ENCODE measurements around the gene USP5.
A peak's percentile ranks its signal among the peaks of the same experiment; 100 is the strongest.

The USP5 gene

DNA sequence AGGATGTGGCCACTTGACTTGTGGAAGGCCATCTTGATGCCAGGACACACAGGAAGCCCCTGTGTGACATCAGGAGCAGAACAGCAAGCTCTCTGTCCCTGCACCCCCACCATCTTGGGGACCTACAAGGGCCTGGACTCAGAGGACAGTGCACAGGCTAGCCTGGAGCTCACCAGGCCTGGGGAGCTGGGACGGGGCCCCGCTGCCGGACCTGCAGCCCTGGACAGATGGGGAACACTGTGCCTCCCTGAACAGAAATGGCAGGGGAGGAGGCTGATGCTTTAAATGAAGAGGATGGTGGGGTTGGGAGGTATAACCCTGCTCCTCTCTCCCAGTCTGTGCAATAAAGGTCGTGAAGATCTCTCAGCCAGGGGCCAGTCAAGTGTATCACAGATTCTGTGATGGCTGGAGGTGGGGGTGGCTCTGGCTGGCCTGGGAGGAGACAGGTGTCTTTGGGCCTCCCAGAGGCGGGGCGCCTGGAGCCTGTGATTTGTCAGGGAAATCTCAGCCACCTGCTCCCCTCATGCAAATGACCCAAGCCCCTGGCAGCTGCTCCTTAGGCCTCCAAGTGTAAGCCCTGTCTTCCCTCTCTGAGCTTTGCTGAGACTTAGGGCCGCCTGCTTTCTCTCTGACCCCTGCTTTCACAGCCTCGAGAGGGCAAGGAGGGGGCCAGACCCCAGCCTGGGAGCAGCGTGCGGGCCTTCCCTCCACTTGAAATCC lies 12.3 kb upstream of the USP5 start:
- H3K4me3 ChIP-seq, result no peak overlapping the region
- H3K27ac ChIP-seq, result no peak overlapping the region

DNA sequence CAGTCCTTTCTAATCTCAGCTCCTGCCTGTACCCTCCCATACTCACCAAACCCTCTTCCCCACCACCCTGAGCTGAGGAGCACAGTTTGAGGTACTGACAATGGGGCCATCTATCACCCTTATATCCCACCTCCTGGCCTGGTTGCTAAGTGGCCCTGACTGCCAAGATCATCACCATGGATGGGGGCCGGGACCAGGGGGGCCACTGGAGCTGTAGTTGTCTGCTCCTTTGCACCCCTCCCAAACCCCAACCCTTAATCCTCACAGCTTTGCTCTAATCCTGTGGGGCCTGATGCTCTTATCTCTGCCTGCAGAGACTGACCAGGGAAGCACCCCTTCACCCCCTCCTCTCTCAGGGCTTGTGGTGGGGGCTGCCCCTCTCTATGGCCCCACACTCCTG lies 11.6 kb upstream of the USP5 start:
- Histone ChIP-seq H3K4me3 (no peak overlapping the region), H3K27ac (no peak overlapping the region)

DNA sequence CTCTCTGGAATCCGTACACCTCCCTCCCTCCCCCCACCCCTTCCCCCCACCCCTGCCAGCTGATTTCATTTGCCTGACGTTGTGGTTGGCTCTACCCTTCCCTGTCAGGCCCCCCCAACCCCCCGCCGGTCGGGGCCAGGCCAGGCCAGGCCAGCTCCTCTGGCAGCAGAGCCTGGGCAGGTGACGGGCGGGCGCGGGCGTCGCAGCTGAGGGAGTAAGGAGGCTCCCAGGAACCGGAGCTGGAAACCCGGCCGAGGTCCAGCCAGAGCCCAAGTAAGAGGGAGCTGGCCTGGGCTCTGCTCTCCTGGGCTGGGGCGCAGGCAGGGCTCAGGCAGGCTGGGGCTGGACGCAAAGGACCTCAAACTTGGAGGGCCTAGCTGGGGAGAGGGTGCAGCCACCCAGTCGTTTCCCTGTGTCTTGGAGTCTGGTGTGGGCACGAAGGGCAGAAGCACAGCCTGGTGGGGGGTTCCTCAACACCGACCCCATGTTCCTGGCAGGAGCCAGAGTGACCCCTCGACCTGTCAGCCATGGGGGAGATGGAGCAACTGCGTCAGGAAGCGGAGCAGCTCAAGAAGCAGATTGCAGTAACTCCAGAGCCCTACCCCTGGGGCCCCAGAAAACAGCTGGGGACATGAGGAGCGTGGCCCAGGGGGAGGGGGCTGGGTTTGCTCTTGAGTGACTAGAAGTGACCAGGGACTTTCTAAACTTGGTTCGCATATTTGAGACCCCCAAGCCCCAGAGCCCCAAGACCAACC lies 11.0 kb upstream of the USP5 start, which contains the start of gene GNB3:
GNB3 (plus strand) TSS at position 165 of the 755 bp plus-strand sequence; CDS start at position 528, 363 bp downstream.
- Histone ChIP-seq H3K4me3 (no peak within 1 kb of the TSS), H3K27ac (no peak within 1 kb of the TSS)

DNA sequence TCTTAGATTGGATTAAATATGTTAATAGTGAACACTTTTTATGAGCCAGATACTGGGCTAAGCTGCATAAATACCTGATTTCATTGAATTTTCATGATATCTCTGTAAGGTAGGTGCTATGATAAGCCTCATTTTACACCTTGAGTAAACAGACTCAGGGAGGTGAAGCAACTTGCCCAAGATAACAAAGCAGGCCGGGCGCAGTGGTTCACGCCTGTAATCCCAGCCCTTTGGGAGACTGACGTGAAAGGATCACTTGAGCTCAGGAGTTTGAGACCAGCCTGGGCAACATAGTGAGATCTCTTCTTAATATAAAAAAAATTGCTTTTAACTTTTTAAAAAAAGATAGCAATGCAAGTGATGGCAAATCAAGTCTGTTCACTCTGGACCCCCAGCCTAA lies 9.9 kb upstream of the USP5 start:
- Histone ChIP-seq H3K27ac (no peak overlapping the region), H3K4me3 (no peak overlapping the region)

DNA sequence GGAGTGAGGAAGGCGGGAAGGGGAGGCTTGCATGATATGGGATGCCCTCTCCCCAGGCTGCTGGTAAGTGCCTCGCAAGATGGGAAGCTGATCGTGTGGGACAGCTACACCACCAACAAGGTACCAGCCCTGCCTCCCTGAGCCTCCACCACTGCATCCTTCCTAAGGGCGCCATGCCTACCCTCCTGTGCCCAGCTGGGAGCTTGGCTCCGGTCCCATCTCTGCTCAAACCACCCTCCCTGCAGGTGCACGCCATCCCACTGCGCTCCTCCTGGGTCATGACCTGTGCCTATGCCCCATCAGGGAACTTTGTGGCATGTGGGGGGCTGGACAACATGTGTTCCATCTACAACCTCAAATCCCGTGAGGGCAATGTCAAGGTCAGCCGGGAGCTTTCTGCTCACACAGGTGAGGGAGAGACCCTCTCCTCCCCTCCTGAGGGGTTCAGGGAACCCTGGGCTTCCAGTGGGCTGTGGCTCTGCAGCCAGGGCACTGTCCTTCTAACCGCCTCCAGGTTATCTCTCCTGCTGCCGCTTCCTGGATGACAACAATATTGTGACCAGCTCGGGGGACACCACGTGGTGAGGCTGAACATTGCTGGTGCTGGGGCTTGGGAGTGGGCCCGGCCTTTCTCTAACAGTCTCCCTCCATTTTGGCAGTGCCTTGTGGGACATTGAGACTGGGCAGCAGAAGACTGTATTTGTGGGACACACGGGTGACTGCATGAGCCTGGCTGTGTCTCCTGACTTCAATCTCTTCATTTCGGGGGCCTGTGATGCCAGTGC lies 8.6 kb upstream of the USP5 start:
- no peak overlapping the region for H3K27ac ChIP-seq

DNA sequence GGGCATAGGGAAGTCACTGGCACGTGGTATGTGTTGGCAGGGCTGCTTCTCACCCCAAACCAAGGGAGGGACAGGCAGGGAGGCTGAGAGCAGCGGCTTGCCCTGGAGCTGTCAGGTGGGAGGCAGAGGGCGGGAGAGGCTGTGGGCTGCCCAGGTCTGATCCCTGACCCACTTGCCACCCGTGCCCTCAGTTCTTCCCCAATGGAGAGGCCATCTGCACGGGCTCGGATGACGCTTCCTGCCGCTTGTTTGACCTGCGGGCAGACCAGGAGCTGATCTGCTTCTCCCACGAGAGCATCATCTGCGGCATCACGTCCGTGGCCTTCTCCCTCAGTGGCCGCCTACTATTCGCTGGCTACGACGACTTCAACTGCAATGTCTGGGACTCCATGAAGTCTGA lies 6.6 kb upstream of the USP5 start:
- H3K4me3 ChIP-seq, result no peak overlapping the region
- no peak overlapping the region for H3K27ac ChIP-seq

More for the DNA sequence above, 8.6 kb upstream of the USP5 start:
- H3K4me3 ChIP-seq, result no peak overlapping the region

DNA sequence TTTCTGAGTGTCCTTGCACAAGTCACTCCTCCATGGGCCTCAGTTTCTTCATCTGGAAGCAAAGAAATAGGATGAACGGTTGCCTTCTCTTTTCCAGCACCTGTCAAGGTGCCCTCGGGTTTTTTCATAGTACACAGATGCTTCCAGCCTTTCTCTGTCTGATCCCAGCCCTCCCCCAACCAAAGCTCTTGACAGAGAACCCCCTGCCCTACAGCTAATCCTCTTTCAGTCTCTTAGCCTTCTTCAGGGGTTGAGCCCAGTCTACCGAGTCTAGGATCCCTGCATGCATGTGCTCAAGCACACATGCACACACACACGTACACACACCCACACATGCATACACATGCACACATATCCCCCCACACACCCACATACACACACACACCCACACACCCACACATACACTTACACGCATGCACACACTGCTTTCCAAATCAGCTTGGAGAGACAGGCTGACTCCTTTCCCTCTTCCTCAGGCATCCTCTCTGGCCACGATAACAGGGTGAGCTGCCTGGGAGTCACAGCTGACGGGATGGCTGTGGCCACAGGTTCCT lies 5.6 kb upstream of the USP5 start:
- H3K27ac ChIP-seq, result no peak overlapping the region
- H3K4me3 ChIP-seq, result no peak overlapping the region

DNA sequence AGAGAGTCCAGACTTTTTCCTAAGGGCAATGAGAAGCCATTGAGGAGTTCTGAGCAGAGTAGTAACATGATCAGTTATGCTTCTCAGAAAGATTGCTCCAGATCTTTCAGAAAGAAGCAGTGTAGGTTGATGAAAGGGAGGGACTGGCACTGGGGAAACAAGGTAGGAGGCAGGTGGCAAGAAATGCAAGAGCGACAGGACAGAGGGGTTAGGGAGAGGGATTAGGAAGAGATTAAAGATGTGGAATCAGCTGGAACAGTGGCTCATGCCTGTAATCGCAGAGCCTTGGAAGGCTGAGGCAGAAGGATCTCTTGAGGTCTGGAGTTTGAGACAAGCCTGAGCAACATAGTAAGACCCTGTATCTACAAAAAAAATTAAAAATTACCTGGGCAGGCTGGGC lies 4.3 kb upstream of the USP5 start:
- no peak overlapping the region for H3K4me3 ChIP-seq
- H3K27ac ChIP-seq, result peak overlapping the region in 1 of 21 experiments; percentile 30

DNA sequence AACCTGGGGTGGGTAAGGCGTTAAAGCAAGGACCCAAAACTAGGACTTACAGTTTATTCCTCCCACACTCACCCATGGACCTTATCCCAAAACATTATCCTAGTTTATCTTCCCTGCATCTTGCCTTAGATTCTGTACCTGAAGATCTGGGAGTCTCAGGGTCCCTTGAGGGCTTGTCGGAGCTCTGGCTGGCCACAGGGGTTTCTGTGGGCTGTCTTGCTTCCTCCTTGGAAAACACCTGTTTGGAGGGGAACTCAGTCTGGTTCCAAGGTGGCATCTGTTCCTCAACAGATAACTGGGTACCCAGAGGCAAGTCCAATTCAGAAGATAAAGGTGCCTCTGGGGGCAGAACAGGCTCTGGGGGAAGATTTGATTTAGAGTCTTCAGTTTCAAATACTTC lies 2.5 kb upstream of the USP5 start:
- no peak overlapping the region for H3K4me3 ChIP-seq

DNA sequence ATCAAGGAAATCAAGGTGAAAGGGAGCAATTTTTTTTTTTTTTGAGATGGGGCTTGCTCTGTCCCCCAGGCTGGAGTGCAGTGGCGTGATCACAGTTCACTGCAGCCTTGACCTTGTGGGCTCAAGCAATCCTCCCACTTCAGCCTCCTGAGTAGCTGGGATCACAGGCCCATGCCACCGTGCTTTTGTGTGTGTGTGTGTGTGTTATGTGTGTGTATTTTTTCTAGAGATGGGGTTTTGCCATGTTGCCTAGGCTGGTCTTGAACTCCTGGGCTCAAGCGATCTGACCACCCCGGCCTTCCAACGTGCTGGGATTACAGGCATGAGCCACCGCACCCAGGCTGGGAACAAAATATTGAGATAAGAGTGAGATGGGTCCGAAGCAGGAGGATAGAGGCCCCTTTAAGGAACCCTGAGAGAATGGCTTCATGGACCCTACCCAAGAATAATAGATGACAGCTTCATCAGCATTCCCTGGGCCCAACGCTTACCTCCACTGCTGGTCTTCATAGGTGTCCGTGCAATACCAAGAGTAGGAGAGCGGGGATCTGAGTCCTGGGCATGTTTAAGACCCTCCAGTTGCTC lies 1.9 kb upstream of the USP5 start:
- Histone ChIP-seq H3K4me3 (peak overlapping the region in 3 of 7 experiments; percentile 63 to 65 (median 64)), H3K27ac (peak overlapping the region in 2 of 21 experiments; percentile 72 to 90)

More for the DNA sequence above, 2.5 kb upstream of the USP5 start:
- H3K27ac ChIP-seq, result no peak overlapping the region

DNA sequence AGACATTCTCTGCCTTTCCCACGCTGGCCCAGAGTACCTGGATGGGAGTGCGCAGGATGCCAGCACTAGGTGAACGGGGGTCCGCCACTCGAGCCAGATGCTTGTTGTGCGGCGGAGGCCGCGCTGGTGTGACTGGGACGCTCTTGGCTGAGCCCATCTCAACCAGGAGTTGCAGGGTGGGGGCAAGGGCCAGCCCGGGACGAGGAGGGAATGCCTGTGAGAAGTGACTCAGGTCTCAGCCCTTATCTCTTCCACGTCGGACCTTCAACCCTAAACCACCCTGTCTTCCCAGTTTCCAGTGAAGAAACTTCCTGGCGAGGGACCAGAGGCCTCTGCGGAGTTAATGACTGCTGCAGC lies 1.2 kb upstream of the USP5 start:
- H3K27ac ChIP-seq, result peak overlapping the region in 9 of 21 experiments; percentile 47 to 97 (median 85)
- peak overlapping the region; percentile 51 to 81 (median 63) for H3K4me3 ChIP-seq

DNA sequence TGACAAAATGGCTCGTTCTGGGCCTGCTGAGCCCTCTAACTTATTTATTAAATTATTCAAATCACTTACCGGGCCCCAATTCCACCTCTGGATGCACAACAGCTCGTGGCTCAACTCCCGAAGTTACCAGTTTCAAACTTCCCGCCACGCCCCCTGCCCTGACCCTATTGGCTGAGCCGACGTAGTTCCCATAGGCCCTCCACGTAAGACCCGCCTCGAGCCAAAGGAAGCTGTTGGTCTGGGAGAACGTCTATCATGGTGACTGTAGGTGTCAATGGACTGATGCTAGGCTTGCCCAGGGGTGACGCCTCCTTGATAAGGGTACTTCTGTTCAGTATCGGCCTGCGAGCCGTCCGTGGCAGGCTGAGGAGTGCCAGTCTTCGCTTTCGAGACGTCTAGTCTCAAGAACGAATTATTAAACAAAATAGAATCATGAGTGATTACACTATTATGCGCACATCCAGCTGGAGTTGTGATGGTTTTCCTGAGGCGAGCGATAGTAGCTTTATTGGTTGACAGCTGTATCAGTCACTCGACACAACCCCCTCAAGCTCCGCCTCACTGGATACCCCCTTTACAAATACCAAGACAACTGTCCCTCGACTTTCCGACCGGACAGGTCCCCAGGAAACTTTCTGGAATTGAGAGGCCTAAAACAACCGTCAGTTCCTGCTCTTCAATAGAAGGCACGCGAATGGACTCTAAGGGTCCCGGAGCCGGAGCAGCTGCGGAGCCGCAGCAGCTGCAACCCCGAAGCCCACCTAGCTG lies 613 bp upstream of the USP5 start, which contains the start of gene CDCA3:
CDCA3 (minus strand) TSS at position 134 of the 768 bp plus-strand sequence. CDS start 334 bp downstream, outside the sequence.
- H3K27ac ChIP-seq, result peak within 1 kb of the TSS in 20 of 21 experiments; percentile 60 to 97 (median 86)
- peak within 1 kb of the TSS; percentile 51 to 81 (median 63) for H3K4me3 ChIP-seq

DNA sequence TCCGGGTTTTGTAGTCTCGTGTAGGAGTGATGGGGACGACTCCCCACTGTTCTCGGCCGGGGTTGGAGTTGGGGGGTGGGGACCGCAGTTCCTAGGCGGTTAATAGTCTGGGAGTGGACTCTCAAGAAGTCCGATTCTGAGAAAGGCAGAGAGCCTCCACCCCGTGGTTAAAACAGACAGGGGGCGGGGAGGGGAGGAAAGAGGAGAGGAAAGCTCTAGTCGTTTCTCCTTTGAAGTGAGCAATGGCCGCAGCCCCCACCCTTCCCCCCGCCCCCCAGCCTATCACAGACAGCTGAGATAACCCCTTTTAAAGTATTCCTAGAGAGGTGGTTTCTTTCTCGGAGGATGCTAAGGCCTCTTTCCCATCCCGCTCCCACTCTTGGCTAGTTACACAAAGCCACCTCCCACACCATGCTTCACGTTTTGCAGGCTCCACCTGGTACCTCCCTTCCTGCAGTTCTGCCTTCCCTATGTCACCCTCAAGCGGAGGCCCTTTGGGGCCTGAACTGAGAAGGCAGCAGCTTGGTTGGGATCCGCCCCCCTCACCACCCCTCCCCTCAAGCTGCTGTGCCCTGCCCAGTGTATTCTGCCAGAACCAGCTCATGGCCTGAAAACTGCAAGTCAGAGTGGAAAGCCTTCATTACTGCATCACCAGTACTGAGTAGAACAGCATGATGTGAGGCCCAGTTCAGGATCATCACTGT lies 853 bp downstream of the USP5 start:
- Histone ChIP-seq H3K4me3 (peak overlapping the region; percentile 51 to 81 (median 63)), H3K27ac (peak overlapping the region; percentile 26 to 97 (median 80))

DNA sequence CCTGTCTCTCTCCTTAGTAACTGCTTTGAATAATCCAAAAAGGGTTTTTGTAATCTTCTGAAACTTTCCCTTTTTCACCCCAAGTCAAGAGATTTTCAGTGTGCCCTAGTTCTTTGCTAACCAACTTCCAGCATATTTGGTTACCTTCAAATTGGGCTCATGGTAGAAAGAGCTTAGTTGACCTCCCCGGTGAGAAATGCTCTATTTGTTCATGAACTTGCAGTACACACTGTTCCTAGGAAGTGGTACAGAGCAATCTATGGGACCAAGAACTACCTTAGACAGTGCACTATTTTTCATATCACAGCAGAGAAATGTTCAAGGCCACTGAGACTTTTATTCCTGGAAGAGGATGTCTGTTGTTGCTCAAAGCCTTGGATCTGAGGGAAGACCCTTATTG lies 1.7 kb downstream of the USP5 start:
- Histone ChIP-seq H3K4me3 (peak overlapping the region in 2 of 7 experiments; percentile 64 to 65), H3K27ac (peak overlapping the region in 17 of 21 experiments; percentile 9 to 97 (median 81))

DNA sequence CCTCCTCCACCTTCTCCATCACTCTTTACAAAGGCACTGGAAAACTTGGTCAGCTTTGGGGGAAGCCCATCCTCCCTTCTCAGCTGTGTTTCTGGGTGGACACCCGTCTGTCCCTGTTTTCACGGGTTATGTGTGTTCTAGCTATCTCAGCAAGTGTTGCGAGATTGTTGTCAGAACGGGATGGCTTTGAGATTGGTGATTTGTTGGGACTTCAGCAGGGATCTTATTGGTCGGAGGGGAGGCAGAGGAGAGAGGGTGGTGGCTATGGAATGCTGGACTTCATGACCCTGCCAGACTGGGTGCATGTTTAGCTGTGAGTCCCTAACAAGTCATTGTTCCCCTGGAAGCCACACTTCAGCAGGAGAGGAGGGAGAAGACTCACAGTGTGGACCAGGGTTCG lies 2.1 kb downstream of the USP5 start:
- H3K27ac ChIP-seq, result peak overlapping the region in 12 of 21 experiments; percentile 9 to 89 (median 80)
- no peak overlapping the region for H3K4me3 ChIP-seq

DNA sequence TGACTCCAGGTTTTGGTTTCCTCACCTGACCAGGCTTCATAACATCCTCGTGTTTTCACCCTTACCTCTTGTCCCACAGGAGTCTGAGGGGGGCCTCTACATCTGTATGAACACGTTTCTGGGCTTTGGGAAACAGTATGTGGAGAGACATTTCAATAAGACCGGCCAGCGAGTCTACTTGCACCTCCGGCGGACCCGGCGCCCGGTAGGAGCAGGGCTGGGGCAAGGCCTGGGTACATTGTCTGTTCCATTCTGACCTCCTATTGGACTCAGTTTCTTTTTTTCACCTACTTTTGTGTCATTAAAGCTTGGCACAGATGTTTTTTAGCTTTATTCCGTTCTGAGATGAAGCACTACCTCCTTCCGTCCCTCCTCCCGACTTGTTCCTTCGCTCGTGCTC lies 3.4 kb downstream of the USP5 start:
- no peak overlapping the region for H3K27ac ChIP-seq
- no peak overlapping the region for H3K4me3 ChIP-seq

DNA sequence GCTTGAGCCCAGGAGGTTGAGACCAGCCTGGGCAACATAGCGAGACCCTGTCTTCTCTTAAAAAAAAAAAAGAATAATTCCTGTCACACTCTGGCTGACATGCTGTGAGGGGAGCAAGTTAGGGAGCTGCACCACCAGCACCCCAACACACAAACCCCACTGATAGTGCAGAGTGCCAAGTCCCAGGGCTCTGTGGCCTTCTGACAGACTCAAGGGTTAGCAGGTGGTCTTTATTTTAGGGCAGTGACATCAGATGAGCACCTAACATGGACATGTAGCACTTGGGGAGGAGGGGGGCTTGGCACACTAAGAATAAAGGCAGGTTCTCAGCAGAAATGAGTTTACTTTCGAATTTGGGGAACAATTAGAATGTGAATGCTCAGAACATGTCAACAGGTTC lies 6.8 kb downstream of the USP5 start:
- Histone ChIP-seq H3K27ac (no peak overlapping the region), H3K4me3 (no peak overlapping the region)

DNA sequence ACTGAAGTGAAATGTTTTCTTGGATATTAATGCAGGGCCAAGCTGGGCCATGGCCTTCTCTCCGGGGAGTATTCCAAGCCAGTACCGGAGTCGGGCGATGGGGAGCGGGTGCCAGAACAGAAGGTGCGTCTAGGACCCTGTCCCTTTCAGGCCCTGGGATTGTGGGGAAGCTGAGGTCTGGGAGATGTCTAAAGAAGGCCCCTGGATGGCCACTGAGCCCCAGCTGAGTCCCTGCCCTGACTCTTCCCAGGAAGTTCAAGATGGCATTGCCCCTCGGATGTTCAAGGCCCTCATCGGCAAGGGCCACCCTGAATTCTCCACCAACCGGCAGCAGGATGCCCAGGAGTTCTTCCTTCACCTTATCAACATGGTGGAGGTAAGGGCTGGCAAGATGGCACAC lies 8.2 kb downstream of the USP5 start:
- Histone ChIP-seq H3K4me3 (no peak overlapping the region), H3K27ac (no peak overlapping the region)

All from skin epidermis (tissue), 12 donors.